BJ (cell line): ENCODE data around the gene ALDOC. TPM values are rescaled to one million over a fixed set of nuclear protein-coding genes. Genes with fewer than 3 reads are reported as not detected.

Source experiments
- CTCF ChIA-PET: fragments of 350-600 bp; formaldehyde crosslinking; extraction: SDS; loops from one replicate; lab custom pipeline; 2021; ENCODE audit warnings: antibody characterized with exemption, inconsistent platforms; lab: Yijun Ruan, JAX
- POLR2A ChIA-PET: fragments of 300-600 bp; sonication (Branson Sonifier 250); formaldehyde crosslinking; extraction: SDS; loops from one replicate; lab custom pipeline; 2021; ENCODE audit warnings: antibody characterized with exemption; lab: Charles Lee
- DNase-seq: peaks from one replicate; pipeline ENCODE4 v3.0.0-alpha.2; 2011; ENCODE audit warnings: low read depth
- H3K27me3 ChIP-seq: 2 replicates; pipeline ENCODE4 v1.6.0; 2011; ENCODE audit warnings: low read length; ENCODE audit not compliant: control insufficient read depth, insufficient read depth
- H3K36me3 ChIP-seq: 2 replicates; pipeline ENCODE4 v1.5.1; 2011; ENCODE audit warnings: low read length; ENCODE audit not compliant: control insufficient read depth, insufficient read depth
- H3K4me3 ChIP-seq: 2 replicates; pipeline ENCODE4 v1.5.1; 2011; ENCODE audit warnings: low read depth, mild to moderate bottlenecking, control low read depth, low read length
- CTCF ChIP-seq: IDR thresholded peaks from 2 replicates; pipeline ENCODE4 v1.5.1; 2011; ENCODE audit warnings: low read depth, mild to moderate bottlenecking, control low read depth, inconsistent platforms, low read length, moderate library complexity; ENCODE audit not compliant: insufficient read depth
- polyA plus RNA-seq: library from polyadenylated mRNA; depleted of rRNA; stranded (reverse); fragments of >200 nt; gene quantifications from 2 replicates; pipeline ENCODE4 v1.2.3, GENCODE V29; 2011

The ALDOC gene
- polyA plus RNA-seq, 1 experiment = 65.4 TPM

GRCh38 chr17:28533091-28533807 lies 43.4 kb downstream of the ALDOC start:
- no peaks in the 10 kb centered on the region for H3K36me3 ChIP-seq
- POLR2A ChIA-PET = no interaction called here
- H3K27me3 ChIP-seq = peaks cover 2% of the 10 kb centered on the region
- no peak overlapping the region for H3K4me3 ChIP-seq
- CTCF ChIA-PET = interaction anchor here (0.6 to 2.2 kb wide), 2 partner anchors 14 to 21 kb away, joined by 3 to 6 read pairs; no protein-coding TSS in a partner anchor
- DNase-seq = no peak
- no peak for TF ChIP-seq CTCF

GRCh38 chr17:28532050-28532960 lies 44.4 kb downstream of the ALDOC start:
- Histone ChIP-seq H3K36me3 (no peaks in the 10 kb centered on the region), H3K4me3 (no peak overlapping the region), H3K27me3 (peaks cover 2% of the 10 kb centered on the region; the same call in 1 of the 2 replicates)
- CTCF ChIA-PET = interaction anchor here (1.8 to 2.2 kb wide), 3 partner anchors 8 to 37 kb away, joined by 6 read pairs; no protein-coding TSS in a partner anchor
- no peak for DNase-seq
- POLR2A ChIA-PET = no interaction called here
- TF ChIP-seq CTCF = no peak

- POLR2A ChIA-PET = no interaction called here
- no peak for TF ChIP-seq CTCF
- DNase-seq = no peak
- no peaks in the 10 kb centered on the region for H3K36me3 ChIP-seq
- CTCF ChIA-PET = interaction anchor here (1.8 to 2.1 kb wide), 2 partner anchors 9 to 35 kb away, joined by 6 read pairs; no protein-coding TSS in a partner anchor
- no peak overlapping the region for H3K4me3 ChIP-seq
- H3K27me3 ChIP-seq = peaks cover 2% of the 10 kb centered on the region; the same call in 1 of the 2 replicates
Measured at GRCh38 chr17:28530926-28531325, 45.8 kb downstream of the ALDOC start.

- DNase-seq = no peak
- ChIA-PET CTCF (interaction anchor here (1.0 to 4.1 kb wide), 2 partner anchors 10 to 17 kb away, joined by 4 to 19 read pairs; no protein-coding TSS in a partner anchor), POLR2A (no interaction called here)
- Histone ChIP-seq H3K4me3 (no peak overlapping the region), H3K27me3 (peaks cover 2% of the 10 kb centered on the region; the same call in 1 of the 2 replicates), H3K36me3 (no peaks in the 10 kb centered on the region)
- no peak for TF ChIP-seq CTCF
Measured at GRCh38 chr17:28530250-28530649, 46.4 kb downstream of the ALDOC start.
